HG02678 (cell line): ENCODE results near the gene PCBP3.
"Not testable (repeated sequence)": the region's sequence is repeated elsewhere in the genome, so short reads cannot be mapped to it uniquely, and the experiment has no call there.

Source experiments
- ATAC-seq: cut with Tn5 transposase; IDR thresholded peaks from one replicate; pipeline ENCODE4 v1.9.1; 2021; ENCODE audit warnings: mild to moderate bottlenecking, moderate library complexity; ENCODE audit not compliant: unreplicated experiment

PCBP3 gene

DNA sequence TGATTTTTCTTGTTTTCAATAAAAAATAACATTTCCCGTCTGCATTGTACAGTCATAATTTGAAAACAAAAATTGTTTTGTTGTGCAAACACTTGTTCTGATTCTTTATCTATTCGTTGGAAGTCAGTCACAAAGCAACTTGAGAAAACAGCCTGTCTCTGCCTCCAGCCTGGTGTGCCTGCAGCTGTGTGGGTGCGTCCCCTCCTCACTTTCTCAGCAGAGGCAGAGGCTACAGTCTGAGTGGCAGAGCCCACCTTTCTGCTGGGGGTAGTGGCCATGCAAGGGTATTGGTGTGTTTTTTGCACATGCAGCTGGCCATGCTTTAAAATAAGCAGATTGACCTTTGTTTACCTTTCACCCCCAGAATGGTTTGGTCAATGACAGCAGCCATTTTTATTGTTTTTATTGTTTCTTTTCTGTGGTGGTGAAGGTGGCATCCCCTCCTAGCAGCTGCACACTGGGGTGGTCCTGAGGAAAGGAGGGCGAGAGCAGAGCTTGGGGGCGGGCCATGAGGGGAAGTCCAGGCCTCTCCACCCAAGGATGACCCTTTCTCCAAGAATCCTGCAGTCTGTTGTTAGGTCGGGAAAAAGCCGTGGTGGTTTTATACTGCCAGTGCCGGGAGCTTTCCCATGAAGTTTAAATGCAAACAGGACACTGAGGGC lies 159.6 kb downstream of the PCBP3 start:
- no peak for ATAC-seq

DNA sequence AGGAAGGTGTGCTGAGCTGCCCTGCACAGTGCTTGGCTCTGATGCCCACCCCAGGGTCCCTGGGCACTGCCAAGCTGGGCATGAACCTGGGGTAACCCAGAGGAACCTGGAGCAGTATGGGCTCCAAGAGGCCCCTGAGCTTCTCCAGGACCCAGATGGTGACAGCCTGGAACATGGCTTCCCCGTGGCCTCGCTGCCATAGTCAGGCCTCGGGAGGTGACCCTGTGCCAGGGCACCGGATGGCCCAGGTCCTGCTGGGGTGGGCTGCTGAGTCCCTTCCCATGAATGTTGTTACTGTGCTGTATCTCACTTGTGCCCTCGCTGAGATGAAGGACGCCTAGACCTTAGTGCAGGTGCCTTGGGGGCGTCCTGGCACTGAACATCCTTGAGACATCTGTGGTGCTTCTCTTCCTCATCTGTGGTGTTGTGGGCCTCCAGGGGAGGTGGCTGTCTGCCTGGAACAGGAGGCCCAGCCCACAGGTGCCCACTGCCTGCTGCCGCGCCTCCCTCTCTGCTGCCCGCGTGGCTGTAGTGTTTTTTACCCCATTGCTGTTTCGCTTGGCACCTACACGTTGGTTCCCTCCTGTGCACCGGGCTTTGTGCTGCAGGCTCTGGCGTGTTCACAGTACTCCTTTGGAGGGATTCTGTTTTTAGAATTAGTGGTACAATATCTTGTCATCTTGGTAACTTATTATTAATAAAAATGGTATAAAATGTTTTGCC lies 160.3 kb downstream of the PCBP3 start:
- ATAC-seq = no peak

DNA sequence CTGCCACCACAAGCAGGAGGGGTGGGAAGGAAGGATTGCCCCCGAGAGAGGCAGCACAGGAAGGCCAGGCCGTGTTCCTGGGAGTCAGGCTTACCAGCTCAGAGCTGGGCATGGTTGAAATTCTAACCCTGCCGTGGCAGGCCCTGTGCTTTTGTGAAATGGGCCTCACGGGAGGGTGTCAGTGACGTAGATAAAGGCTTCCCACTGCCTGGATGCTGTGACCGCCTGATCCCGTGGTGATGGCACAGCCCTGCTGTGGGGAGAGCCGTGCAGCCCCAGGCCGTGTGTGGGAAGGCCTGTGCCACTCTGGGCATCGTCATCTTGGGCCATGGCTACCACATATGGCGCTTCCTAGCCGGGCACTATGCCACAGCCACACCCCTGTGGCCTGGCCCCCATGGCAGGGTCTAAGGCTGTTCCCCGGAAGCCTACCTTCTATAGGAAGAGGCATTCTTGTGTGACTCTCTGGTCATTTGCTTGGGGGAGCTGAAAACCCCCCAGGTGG lies 161.3 kb downstream of the PCBP3 start:
- ATAC-seq = no peak

DNA sequence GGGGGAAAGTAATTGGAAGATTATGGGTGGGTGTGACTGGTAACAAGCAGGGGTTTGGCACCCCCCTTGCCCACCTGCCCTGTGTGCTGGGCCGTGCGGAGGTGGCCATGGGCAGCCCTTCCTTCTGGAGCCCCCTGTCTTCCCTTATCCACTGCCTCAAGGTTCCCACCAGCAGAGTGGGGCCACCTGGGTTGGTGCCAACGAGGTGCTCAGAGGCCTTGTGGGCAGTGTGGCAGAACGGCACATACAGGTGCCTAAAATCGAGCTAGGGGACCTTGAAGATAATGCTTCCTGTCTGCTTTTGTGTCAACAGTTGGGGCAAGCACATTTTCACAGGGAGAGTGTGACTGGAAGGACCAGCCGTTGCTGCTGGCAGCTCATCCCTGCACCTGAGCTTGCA lies 161.8 kb downstream of the PCBP3 start:
- ATAC-seq = no peak

DNA sequence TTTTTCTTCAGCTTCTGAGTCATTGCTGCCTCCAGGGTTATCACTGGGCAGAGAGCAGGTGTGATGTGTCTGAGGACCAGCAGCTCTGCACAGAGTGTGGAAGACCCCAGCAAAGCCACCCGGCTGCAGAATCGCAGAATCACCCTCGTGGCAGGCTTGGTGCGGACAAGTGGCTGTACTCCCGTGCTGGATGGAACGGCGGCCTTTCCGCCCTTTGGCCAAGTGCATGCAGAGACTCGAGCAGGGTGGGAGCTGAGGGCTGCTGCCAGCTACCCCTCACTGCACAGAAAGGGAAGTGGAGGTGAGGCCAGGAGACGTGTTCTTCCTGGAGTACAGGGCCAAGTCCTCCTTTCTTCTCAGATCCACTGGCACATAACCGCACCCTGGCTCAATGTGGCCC lies 162.5 kb downstream of the PCBP3 start:
- no peak for ATAC-seq

DNA sequence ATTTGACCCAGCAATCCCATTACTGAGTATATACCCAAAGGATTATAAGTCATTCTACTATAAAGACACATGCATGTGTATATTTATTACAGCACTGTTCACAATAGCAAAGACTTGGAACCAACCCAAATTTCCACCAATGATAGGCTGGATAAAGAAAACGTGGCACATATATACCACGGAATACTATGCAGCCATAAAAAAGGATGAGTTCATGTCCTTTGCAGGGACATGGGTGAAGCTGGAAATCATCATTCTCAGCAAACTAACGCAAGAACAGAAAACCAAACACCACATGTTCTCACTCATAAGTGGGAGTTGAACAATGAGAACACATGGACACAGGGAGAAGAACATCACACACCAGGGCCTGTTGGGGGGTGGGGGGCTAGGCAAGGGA lies 165.1 kb downstream of the PCBP3 start:
- ATAC-seq = not testable (repeated sequence)

DNA sequence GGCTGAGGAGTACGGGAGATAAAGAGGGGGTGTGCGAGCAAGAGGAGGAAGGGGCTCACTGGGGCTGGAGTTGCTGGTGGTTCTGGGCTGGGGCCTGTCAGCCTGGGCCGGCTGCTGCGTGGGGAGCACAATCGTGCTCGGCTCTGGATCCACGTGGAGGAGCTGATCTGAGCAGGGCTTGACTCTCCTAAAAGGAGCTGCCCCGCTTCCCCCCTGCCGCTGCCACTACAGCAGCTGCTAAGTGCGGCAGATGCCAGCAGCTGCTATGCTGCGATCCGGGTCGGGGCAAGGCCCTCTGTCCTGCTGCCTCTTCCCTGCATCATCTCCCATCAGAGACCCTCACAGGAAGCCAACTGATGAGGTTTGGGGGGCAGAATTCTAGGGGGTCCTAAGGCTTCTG lies 165.9 kb downstream of the PCBP3 start:
- no peak for ATAC-seq

DNA sequence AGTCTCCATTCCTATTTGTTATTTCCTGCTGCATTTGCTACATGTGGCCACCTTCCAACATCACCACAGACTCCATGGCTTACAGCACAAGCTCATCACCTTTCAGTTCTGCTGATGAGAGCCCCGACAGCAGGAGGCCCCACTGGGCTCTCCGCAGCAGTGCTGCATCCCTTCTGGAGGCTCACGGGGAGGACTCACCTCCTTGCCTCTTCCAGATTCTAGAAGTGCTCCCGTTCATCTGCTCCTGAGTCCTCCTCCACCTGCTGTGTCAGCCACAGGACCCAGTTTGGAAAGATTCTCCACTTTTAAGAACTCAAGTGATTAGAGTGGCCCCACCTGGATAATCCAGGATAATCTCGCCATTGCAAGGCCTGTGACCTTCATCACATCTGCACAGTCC lies 167.6 kb downstream of the PCBP3 start:
- no peak for ATAC-seq

DNA sequence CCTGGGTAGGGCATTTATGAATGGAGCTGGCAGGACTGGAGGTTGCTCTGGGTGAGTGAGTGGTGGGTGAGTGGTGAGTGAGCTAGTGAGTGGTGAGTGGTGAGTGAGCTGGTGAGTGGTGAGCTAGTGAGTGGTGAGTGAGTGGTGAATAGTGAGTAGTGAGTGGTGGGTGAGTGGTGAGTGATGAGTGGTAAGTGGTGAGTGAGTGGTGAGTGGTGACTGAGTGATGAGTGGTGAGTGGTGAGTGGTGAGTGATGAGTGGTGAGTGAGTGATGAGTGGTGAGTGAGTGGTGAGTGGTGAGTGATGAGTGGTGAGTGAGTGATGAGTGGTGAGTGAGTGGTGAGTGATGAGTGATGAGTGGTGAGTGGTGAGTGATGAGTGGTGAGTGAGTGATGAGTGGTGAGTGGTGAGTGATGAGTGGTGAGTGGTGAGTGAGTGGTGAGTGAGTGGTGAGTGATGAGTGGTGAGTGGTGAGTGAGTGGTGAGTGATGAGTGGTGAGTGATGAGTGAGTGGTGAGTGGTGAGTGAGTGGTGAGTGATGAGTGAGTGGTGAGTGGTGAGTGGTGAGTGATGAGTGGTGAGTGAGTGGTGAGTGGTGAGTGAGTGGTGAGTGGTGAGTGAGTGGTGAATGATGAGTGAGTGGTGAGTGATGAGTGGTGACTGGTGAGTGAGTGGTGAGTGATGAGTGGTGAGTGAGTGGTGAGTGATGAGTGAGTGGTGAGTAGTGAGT lies 170.8 kb downstream of the PCBP3 start:
- ATAC-seq = not testable (repeated sequence)

DNA sequence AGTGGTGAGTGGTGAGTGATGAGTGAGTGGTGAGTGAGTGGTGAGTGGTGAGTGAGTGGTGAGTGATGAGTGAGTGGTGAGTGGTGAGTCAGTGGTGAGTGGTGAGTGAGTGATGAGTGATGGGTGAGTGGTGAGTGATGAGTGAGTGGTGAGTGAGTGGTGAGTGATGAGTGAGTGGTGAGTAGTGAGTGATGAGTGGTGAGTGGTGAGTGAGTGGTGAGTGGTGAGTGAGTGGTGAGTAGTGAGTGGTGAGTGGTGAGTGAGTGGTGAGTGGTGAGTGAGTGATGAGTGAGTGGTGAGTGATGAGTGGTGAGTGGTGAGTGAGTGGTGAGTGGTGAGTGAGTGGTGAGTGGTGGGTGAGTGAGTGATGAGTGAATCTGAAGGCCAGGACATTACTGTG lies 172.3 kb downstream of the PCBP3 start:
- not testable (repeated sequence) for ATAC-seq

DNA sequence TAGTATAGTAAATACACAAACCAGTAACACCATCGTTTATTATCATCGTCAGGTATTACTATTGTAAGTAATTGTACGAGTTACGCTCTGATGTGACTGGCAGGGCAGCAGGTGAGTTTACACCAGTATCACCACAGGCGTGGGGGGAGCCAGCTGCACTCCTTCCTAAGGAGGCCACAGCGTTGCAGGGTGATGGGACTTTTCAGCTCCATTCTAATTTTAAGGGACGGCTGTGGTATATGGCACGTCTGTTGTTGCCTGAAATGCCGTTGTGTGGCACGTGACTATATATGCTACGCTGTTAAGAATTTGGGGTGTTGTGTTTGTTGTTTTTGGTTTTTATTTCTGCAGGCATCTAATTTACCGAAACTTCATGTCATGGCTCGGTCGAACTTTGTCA lies 173.3 kb downstream of the PCBP3 start:
- ATAC-seq = no peak

DNA sequence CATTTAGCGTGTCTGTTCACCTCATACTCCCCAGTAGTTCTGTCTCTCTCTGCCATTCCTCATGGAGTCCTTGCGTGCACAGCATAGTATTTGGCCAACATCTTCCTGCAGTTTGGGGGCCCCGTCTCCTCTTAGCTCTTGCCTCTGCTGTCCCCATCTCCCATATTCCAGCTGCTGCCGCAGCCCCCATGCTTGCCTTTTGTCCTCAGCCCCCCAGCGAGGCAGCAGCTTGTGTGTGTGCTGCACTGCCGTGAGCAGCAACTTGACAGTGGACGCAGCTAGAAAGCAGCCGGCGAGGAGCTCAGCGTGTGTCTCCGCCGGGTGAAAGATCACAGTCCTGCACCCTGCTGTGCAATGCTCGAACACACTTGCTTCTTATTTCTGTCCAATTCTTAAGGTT lies 173.8 kb downstream of the PCBP3 start:
- no peak for ATAC-seq

DNA sequence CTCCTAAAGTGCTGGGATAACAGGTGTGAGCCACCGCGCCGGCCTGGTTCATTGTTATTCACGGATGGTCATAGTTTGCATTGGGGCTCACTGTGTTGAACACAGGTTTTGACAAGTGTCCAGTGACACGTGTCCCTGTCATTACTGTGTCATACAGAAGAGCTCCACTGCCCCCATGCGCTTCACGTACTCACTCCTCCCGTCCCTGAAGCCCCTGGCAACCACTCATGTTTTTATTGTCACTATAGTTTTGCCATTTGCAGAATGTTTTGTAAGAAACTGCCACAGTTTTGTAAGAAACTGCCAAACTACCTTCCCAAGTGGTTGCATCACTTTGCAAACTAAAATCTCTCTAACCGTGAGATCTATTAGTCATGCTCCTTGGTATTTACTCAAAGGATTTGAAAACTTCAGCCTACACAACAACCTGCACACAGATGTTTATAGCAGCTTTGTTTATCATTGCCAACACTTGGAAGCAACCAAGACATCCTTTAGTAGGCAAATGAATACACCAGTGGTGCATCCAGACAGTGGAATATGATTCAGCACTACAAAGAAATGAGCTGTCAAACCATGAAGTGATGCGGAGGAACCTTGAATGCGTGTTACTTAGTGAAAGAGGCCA lies 174.9 kb downstream of the PCBP3 start:
- no peak for ATAC-seq

DNA sequence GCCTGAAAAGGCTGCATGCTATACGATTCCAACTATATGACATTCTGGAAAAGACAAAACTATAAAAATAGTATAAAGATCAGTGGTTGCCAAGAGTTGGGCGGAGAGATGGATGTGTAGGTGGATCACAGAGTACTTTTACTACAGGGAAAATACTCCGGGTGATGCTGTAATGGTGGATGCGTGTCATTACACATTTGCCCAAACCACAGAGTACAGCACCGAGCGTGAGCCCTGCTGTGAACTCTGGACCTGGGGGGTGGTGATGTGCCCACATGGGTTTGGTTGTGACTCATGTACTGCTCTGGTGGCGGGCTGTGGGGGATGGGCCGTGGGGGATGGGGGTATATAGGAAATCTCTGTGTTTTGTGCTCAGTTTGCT lies 175.4 kb downstream of the PCBP3 start:
- no peak for ATAC-seq

DNA sequence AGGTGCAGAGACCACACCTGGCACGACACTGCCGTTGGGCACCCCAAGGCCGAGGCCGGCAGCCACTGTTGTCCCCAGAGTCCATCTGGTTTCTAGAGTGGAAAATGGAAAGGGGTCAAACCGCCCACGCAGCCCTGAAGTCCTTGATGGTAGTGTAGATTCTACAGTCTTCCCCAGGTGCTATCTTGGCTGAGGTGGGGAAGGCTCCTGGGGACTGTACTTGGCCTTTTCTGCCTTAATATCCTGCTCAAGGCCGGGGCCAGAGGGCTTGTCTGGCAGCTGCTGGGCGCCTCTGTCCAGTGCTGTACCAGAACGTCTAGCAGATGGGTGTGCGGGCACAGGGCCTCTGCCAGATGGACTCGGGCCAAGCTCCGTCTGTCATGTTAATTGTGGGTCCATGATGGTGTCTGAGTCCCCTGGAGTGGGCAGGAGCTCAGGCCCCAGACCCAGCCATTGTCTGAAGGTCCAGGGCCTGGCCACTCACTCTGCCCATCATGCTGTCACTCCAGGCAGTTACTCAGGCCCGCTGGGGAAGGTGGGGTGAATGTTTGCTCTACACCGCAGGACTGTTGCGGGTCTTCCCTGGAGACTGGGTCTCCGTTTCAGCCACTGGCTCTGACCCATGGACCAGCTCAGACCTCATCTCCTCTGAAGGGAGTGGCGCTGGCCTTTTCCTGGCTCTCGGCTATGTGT lies 176.1 kb downstream of the PCBP3 start:
- no peak for ATAC-seq

DNA sequence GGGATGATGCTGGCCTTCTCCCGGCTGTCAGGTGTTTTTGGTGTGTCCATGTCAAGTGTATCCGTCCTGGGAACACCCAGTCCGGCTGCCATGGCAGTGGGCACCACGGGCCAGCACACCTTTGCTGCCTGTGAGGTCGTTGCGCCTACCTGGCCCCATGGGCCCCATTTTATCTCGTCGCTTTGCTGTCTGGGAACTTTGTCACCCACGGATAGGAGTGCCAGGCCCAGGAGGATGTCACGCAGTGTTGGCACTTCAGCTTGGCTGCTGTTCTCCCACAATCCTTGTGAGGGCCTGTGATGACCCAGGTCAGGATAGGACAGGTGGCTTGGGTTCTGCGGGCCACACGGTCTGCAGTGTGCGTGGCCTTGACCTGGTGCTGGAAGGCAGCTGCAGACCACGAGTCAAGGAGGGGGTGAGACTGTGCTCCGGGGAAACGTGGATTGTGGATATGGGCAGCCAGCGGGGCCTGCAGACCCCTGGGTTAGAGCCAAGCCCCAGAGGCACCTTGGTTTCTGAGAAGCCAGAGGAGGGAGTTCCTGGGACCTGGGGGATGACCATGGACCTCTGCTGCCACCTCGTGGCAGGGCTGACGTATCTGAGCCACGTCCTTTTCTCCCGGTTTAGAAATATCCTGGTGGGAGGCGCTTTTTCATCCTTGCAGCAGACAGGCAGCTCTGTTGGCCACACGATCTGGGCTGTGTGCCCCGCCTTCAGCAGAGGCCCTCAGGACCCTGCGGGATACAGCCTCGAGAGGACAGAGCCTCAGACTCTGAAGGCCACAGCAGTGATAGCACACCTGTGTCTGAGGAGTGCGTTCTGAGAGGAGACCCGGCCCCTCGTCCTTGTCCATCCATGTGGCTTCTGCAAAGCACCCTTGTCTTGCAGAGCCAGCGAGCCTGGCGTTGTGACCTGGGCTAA lies 176.9 kb downstream of the PCBP3 start:
- no peak for ATAC-seq

DNA sequence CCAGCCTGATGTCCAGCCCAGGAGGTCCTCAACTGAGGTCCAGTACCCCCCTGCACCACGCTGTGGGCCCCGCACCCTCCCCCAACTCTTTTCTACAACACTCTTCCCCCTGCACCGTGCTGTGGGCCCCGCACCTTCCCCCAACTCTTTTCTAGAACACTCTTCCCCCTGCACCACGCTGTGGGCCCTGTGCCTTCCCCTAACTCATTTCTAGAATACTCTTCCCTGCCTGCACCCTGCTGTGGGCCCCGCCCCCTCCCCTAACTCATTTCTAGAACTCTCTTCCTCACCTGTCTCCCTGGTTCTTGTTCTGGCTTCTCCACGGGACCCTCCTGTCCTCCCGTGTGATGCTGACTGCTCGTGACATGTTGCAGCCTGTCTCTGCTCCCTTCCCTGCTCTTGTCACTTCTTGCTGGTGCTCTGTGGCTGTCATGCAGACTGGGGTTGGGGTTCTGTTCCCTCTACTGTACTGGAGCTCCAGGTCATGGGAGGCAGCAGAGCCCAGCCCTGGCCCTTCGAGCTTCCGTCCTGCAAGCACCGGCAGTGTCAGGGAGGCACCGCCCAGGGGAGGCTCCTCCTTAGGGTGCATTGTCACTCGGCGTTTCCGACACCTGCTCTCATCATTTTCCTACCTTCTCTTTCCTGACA lies 177.9 kb downstream of the PCBP3 start:
- no peak for ATAC-seq

DNA sequence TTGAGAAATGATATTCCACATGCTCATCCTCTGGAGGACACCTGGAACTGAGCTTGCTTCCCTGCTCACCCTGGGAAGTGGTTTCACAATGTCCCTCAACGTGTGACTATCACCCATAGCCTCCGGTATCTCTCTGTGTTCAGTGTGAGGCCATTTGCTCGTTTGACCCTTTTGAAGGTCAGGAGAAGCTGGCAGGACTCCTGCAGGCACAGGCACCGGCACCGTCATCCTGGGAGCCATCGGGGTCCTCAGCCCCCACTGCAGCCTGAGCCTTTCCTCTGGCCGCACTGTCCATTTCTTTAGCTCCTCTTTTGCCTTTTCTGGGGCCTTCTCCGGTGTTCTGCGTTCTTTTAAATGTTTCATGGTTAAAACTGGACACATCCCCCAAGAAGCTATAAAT lies 178.5 kb downstream of the PCBP3 start:
- ATAC-seq = no peak

DNA sequence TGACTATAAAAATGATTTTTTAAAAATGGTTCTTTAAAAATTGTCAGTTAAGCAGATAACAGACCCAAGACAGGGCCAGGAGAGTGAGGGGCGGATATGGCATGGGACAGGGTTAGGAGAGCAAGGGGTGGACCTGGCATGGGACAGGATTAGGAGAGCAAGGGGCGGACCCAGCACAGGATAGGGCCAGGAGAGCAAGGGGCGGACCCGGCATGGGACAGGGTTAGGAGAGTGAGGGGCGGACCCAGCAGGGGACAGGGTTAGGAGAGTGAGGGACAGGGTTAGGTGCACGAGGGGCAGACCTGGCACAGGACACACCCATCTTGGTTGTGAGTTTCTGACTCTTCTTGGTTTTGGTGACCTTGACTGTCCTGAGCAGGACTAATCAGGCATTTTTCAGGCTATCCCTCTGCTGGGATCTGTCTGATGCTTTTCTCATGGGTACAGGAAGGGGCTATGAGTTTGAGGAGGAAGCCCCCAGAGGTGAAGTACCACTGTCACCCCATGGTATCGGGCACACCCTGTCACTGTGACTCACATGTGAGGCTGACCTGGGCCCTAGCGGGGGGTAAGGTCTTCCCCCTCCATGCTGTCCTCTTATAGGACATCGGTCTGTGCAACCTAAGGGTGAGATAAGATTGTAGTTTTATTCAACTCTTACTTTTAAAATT lies 179.0 kb downstream of the PCBP3 start:
- ATAC-seq = no peak
